ENCODE data around the gene NKX3-2.

DNA sequence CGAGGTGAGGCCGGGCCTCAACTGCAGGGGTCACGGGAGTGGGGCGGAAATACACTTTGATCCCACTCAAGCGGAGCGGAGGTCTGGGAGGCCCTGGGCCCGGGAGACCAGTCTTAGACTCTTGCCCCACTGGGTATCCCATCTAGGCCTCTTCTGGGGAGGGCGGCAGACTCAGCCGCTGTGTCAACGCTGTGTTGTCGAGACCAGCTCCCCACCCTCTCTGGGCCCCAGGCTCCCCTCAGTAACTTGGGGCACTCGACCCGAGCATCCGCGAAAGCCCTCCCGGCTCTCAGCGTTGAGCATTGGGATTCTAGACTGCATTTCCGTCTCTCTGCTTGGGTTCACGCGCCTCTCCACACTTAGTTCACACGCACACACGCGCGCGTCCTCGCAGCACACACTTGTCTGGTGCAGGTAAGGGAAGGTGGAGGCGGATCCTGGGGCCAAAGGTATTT lies 1.7 kb downstream of the NKX3-2 start:
- TF ChIP-seq CTCF (IDR thresholded peaks at IDR 0.05) (no peak), POLR2A (IDR thresholded peaks at IDR 0.05) (no peak)
